ENCODE measurements around the gene KIAA1755. TPM values are rescaled to one million over a fixed set of nuclear protein-coding genes. Genes with fewer than 3 reads are reported as not detected.

KIAA1755 gene
- total RNA-seq, 1 experiment from 2014 or later = 0.17 TPM

- no peak overlapping the region for H2BK15ac ChIP-seq (ENCODE audit: low read depth, low read length)
- H3K4me1 Mint-ChIP-seq = peaks cover 9 to 25% of the 10 kb centered on the region in 2 experiments
- H4K20me1 ChIP-seq (ENCODE audit: control insufficient read depth, insufficient read depth, insufficient read length) = peaks cover 2% of the 10 kb centered on the region
- H2BK120ac ChIP-seq (ENCODE audit: low read depth, low read length, poor library complexity, severe bottlenecking) = no peak overlapping the region
- no peak overlapping the region for H3T11ph ChIP-seq (ENCODE audit: low read length)
- no peak overlapping the region for H3K4ac ChIP-seq (ENCODE audit: low read depth, low read length)
- no peaks in the 10 kb centered on the region for H3K36me3 Mint-ChIP-seq (ENCODE audit: insufficient read depth in 1 of 3, low read depth in 3 of 3)
- no peak overlapping the region for H2BK20ac ChIP-seq (ENCODE audit: low read depth, low read length, poor library complexity, severe bottlenecking)
- no peak overlapping the region for H2BK12ac ChIP-seq (ENCODE audit: insufficient read length, low read depth, low read length)
- no peak overlapping the region for H3K4me2 ChIP-seq (ENCODE audit: insufficient read depth, insufficient read length, low read length)
- H3K56ac ChIP-seq (ENCODE audit: insufficient read length, low read depth, low read length) = no peak overlapping the region
- H4K8ac ChIP-seq (replicated peaks; ENCODE audit: insufficient read length, low read depth, low read length) = no peak overlapping the region
- no CpG with 5 or more reads among the region's 4 CpGs for WGBS (ENCODE audit: extremely low coverage, insufficient read length, low lambda C conversion rate)
- no peaks in the 10 kb centered on the region for H3K23me2 ChIP-seq (ENCODE audit: insufficient read length, low read depth, low read length, poor library complexity, severe bottlenecking)
- no peak overlapping the region for H3K4me3 Mint-ChIP-seq
- no peaks in the 10 kb centered on the region for H3K9me3 ChIP-seq (ENCODE audit: control insufficient read depth, low read depth, low read length)
- H2AK5ac ChIP-seq (ENCODE audit: insufficient read length, low read length) = no peak overlapping the region
- H4K91ac ChIP-seq (ENCODE audit: insufficient read length, low read depth, low read length) = no peak overlapping the region
- peaks cover 3% of the 10 kb centered on the region for H3K27me3 Mint-ChIP-seq (ENCODE audit: low read depth)
- no peaks in the 10 kb centered on the region for H3K79me1 ChIP-seq (ENCODE audit: insufficient read depth, low read depth, low read length, poor library complexity, severe bottlenecking)
- H3K9me3 Mint-ChIP-seq = no peaks in the 10 kb centered on the region
- H3K14ac ChIP-seq (ENCODE audit: insufficient read depth, low read length) = peak overlapping the region; percentile 60; the same call in 1 of the 2 replicates
- H3K18ac ChIP-seq (ENCODE audit: insufficient read length, low read depth, low read length) = no peak overlapping the region
- H4K5ac ChIP-seq (ENCODE audit: insufficient read length, low read depth, low read length) = no peak overlapping the region
- H3K27ac ChIP-seq (ENCODE audit: insufficient read length, low read depth, low read length) = no peak overlapping the region
- H3K27me3 ChIP-seq (ENCODE audit: insufficient read depth, low read length) = no peaks in the 10 kb centered on the region
- no peak for TF ChIP-seq CTCF (conservative IDR thresholded peaks at IDR 0.05)
- DNase-seq = no peak
- H3K27ac Mint-ChIP-seq = no peak overlapping the region
- H3K4me1 ChIP-seq (ENCODE audit: insufficient read depth, low read length) = no peaks in the 10 kb centered on the region
- no peak overlapping the region for H2AFZ ChIP-seq (ENCODE audit: low read length)
- no peak overlapping the region for H3K23ac ChIP-seq (ENCODE audit: insufficient read length, low read depth, low read length)
- no peak overlapping the region for H2BK5ac ChIP-seq (ENCODE audit: insufficient read length, low read length)
- H3K79me2 ChIP-seq (ENCODE audit: insufficient read depth, low read length) = no peaks in the 10 kb centered on the region
- H3K9ac ChIP-seq (ENCODE audit: extremely low read depth, insufficient read length, low read length) = no peak overlapping the region
Measured at GRCh38 chr20:38300438-38300837, 39.9 kb upstream of the KIAA1755 start.

All from H9 (cell line).